Measurements from ENCODE around the gene RHBDD3. TPM values are rescaled to one million over a fixed set of nuclear protein-coding genes. Genes with fewer than 3 reads are reported as not detected.

Gene RHBDD3
- total and polyA plus RNA-seq, 2 of the 8 experiments (the other 6 are each of a cell fraction or from before 2014, with no cell fraction given) = 72.1 to 117 TPM

DNA sequence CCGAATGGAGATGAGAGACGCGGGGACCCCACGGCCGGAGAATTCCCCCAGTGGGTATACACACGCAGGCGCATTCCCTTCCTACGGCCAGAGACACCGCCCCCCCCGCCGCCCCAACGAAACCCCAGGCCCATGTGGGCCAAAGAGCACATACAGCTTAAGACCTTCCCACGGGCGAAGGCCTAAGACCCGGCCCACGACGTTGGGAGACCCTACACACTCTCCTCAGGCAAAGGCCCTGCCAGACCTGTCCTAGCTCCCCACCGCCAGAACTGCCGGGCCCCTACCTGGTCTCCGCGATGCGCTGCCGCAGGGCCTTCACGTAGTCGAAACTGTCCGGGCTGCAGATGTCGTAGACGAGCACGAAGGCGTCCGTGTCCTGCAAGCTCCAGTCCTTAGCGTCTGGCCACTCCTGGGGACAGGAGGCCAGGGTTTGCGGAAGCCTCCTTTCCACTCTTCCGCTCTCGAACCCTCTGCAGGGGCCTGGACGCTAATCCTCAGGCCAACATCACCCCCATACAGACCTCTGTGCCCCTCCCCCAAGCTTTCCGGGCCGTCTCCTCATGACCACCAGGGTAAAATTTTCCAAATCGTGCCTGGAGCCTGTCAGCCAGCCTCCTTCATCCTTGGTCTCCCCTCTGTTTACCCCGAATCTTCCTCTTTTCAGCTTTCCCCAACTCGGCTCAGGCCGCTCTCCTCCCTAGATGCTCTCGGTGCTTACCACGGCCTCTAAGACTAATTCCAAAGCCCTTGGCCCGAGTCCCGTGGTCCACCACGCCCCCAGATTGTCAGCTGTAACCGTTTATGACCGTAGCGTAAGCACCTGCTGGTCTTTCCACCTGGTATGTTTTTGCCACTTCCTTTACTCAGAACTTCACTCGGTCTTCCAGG, 46.0 kb upstream of the RHBDD3 start:
- Histone ChIP-seq H2AFZ (ENCODE audit: low read length) (no peak overlapping the region), H3K4me3 (ENCODE audit: extremely low read depth in 1 of 4, insufficient read depth in 2 of 4, low read depth in 3 of 4, low read length in 4 of 4) (no peak overlapping the region), H3K27ac (ENCODE audit: low read depth, low read length) (no peak overlapping the region), H3K4ac (replicated peaks; ENCODE audit: insufficient read length, low read depth, low read length) (no peak overlapping the region), H2BK5ac (ENCODE audit: low read depth, low read length) (no peak overlapping the region), H3K23ac (ENCODE audit: insufficient read length) (no peak overlapping the region), H4K20me1 (replicated peaks in 1 of 2; ENCODE audit: control insufficient read depth in 1 of 2, insufficient read depth in 2 of 2, low read length in 2 of 2) (peaks cover 6 to 13% of the 10 kb centered on the region in 2 experiments), H3K4me2 (ENCODE audit: insufficient read depth in 1 of 2, low read depth in 2 of 2, low read length in 2 of 2) (peak overlapping the region in 1 of 2 experiments; percentile 74; a peak in 1 of 4 replicates), H2BK15ac (ENCODE audit: low read length) (no peak overlapping the region), H3K9ac (replicated peaks in 1 of 4; ENCODE audit: extremely low read depth in 1 of 4, low read depth in 3 of 4, low read length in 3 of 4) (no peak overlapping the region), H4K91ac (replicated peaks; ENCODE audit: insufficient read length, low read length) (no peak overlapping the region), H3K56ac (replicated peaks; ENCODE audit: insufficient read length, low read depth, low read length) (no peak overlapping the region), H2BK120ac (replicated peaks; ENCODE audit: low read depth, low read length) (no peak overlapping the region), H3K79me1 (ENCODE audit: low read depth, low read length) (no peaks in the 10 kb centered on the region), H3K36me3 (ENCODE audit: control insufficient read depth in 2 of 4, insufficient read depth in 4 of 4, low read length in 3 of 4) (peaks cover 0 to 12% (median 0%) of the 10 kb centered on the region in 4 experiments; a peak in 1 of 8 replicates), H3K4me1 (replicated peaks in 1 of 4; ENCODE audit: control insufficient read depth in 3 of 4, insufficient read depth in 4 of 4, low read length in 3 of 4) (peaks cover 0 to 16% (median 9%) of the 10 kb centered on the region in 4 experiments; a peak in 6 of 7 replicates), H3K79me2 (ENCODE audit: control insufficient read depth in 1 of 2, insufficient read depth in 2 of 2, low read length in 2 of 2) (no peaks in the 10 kb centered on the region), H4K8ac (ENCODE audit: extremely low read depth, insufficient read depth, low read length) (peak overlapping the region; percentile 63; the same call in 1 of the 2 replicates), H3K23me2 (ENCODE audit: low read depth, low read length) (peaks cover 6% of the 10 kb centered on the region; the same call in 1 of the 2 replicates), H4K5ac (ENCODE audit: insufficient read length, low read depth, low read length) (no peak overlapping the region), H2AK5ac (ENCODE audit: low read depth, low read length) (0 out of 2 replicates have a peak overlapping the region, but pooled peaks have one; percentile 9), H3K18ac (ENCODE audit: extremely low read depth, low read length) (no peak overlapping the region), H3K9me3 (ENCODE audit: insufficient read depth in 2 of 2, low read depth in 1 of 2, low read length in 1 of 2) (peaks cover 7 to 8% of the 10 kb centered on the region in 2 experiments; a peak in 3 of 4 replicates), H2BK20ac (ENCODE audit: low read length) (no peak overlapping the region), H2BK12ac (ENCODE audit: low read depth, low read length) (no peak overlapping the region), H3K27me3 (replicated peaks in 1 of 4; ENCODE audit: control insufficient read depth in 3 of 4, extremely low read depth in 1 of 4, insufficient read depth in 3 of 4, low read length in 3 of 4) (peaks cover 29 to 46% (median 43%) of the 10 kb centered on the region in 4 experiments), H3K14ac (ENCODE audit: insufficient read length) (no peak overlapping the region)
- DNase-seq (ENCODE audit: low read depth in 1 of 2, low spot score in 2 of 2) = peak in 1 of 2 experiments; percentile 49
- POLR2A ChIA-PET (ENCODE audit: partially characterized antibody) = interaction anchor here (0.6 to 4.4 kb wide), 14 partner anchors 8 to 239 kb away, joined by 3 to 44 read pairs (median 4); partner anchors contain the start of genes GAS2L1, NEFH and THOC5
- no peak for FAIRE-seq
- 78% methylated on average over 42 of the region's 51 CpGs; no CpG with 5 or more reads in 1 of the 2 experiments for WGBS, 2 experiments (ENCODE audit: extremely low coverage in 1 of 2, insufficient coverage in 1 of 2, insufficient read length in 1 of 2, insufficient replicate concordance in 2 of 2, low coverage in 1 of 2, low lambda C conversion rate in 2 of 2, missing lambda C conversion rate in 1 of 2)
- CTCF ChIA-PET (ENCODE audit: partially characterized antibody) = interaction anchor here (0.6 to 4.1 kb wide), 20 partner anchors 8 to 785 kb away, joined by 3 to 41 read pairs (median 4); partner anchors contain the start of gene EMID1
- no peak for TF ChIP-seq GTF2F1 (IDR thresholded peaks at IDR 0.05; ENCODE audit: borderline replicate concordance, low read depth, low read length)
- TF ChIP-seq ZNF274 (IDR thresholded peaks at IDR 0.05; ENCODE audit: borderline replicate concordance, extremely low read depth, low read length) = no peak
- no peak for TF ChIP-seq SUZ12 (IDR thresholded peaks at IDR 0.05; ENCODE audit: low read length)
- TF ChIP-seq BRCA1 (IDR thresholded peaks at IDR 0.05; ENCODE audit: low read depth, low read length) = no peak
- TF ChIP-seq CHD2 (IDR thresholded peaks at IDR 0.05; ENCODE audit: low read length) = no peak
- TF ChIP-seq HDAC6 (IDR thresholded peaks at IDR 0.05; ENCODE audit: low read depth, low read length) = no peak
- no peak for TF ChIP-seq CBX8 (IDR thresholded peaks at IDR 0.05; ENCODE audit: borderline replicate concordance, low read depth, low read length)
- no peak for TF ChIP-seq GABPA (IDR thresholded peaks at IDR 0.05; ENCODE audit: borderline replicate concordance, insufficient read depth, low read length)
- no peak for TF ChIP-seq CHD1 (IDR thresholded peaks at IDR 0.05; ENCODE audit: low read depth, low read length)
- TF ChIP-seq SIRT6 (IDR thresholded peaks at IDR 0.05; ENCODE audit: low read length) = no peak
